HG03097 (cell line): ENCODE data around the gene PLEKHH2.

Experiments used
- ATAC-seq: cut with Tn5 transposase; IDR thresholded peaks from one replicate; pipeline ENCODE4 v1.9.1; 2021; ENCODE audit not compliant: unreplicated experiment, low FRiP score

The PLEKHH2 gene

DNA sequence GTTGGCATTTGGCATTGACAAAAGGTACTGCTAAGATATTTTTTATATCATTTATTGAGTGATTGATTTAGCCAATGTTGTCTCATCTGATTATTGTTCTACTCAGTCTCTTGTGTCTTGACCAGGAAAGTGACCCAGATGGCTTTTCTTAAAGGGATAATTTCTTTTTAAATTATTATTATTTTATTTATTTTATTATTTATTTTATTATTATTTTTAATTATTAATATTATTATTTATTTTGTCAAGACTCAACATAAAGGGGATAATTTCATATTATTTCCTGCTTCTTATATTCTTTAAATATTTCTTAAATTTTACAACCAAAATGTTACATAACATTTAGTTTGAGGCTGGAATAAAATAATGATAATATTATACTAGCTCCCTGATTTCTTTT lies 163.8 kb downstream of the PLEKHH2 start:
- ATAC-seq: no peak

GRCh38 chr2:43802135-43802534 lies 165.1 kb downstream of the PLEKHH2 start:
- ATAC-seq: no peak

DNA sequence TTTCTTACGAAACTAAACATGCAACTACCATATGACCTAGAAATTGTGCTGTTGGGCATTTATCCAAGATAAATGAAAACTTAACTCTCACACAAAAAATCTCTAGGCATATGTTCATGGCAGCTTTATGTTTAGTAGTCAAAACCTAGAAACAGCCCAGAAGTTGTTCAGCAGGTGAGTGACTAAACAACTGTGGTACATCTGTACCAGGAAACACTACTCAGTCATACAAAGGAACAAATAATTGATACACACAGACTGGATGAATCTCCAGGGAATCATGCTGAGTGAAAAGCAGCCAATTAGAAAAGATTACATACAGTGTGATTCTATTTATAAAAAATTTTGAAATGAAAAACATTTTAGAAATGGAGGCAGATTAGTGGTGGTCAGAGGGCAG lies 166.1 kb downstream of the PLEKHH2 start:
- no peak for ATAC-seq

- no peak for ATAC-seq
These were observed 169.6 kb downstream of the PLEKHH2 start for GRCh38 chr2:43806719-43807031.

- ATAC-seq: no peak
These were observed 173.4 kb downstream of the PLEKHH2 start for GRCh38 chr2:43810452-43810851.

DNA sequence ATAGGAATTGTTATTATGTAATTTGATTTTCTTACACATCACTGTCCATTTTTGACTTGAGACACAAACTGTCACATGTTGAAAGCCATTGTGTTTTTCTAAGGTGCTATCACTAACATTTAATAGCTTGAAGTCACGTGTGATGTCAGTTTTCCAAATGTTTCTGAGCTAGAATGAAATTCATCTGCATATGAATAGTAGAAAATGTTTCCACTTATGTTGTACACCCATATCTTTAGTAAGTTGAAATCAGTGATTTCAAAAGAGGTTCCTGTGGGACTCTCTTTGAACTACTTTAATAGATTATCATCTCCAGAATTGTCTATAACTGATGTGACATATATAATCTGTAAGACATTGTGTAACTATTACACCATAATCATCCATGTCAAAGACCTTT lies 173.8 kb downstream of the PLEKHH2 start:
- no peak for ATAC-seq

DNA sequence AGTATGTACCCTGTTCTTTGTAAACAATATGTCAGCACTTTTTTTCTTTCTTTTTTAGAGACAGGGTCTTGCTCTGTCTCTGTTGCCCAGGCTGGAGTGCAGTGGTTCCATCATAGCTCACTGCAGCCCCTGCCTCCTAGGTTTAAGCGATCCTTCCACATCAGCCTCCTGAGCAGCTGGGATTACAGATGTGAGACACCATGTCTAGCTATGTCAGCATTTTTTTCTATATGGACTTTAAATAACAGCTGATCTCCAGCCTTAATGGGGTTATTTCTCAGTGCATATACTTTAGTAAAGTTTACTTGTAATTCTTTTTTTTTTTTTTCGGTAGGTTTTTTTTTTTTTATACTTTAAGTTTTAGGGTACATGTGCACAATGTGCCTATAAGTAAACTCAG lies 174.9 kb downstream of the PLEKHH2 start:
- no peak for ATAC-seq

GRCh38 chr2:43812947-43813346 lies 175.9 kb downstream of the PLEKHH2 start:
- ATAC-seq: no peak

- ATAC-seq: no peak
These were observed 177.7 kb downstream of the PLEKHH2 start for GRCh38 chr2:43814711-43815110.
